HFFc6 (cell line): ENCODE results near the gene HES7. TPM values are rescaled to one million over a fixed set of nuclear protein-coding genes. Genes with fewer than 3 reads are reported as not detected.
"Not testable (repeated sequence)": the region's sequence is repeated elsewhere in the genome, so short reads cannot be mapped to it uniquely, and the experiment has no call there.

Experiments used
- DNase-seq: peaks from one replicate; pipeline ENCODE4 v3.0.0-alpha.2; 2018
- H3K27ac Mint-ChIP-seq: 2 replicates; pipeline ENCODE4 v1.8.0; 2020; ENCODE audit warnings: mild to moderate bottlenecking, mixed read lengths
- H3K27me3 Mint-ChIP-seq: 2 replicates; pipeline ENCODE4 v1.8.0; 2021; ENCODE audit warnings: mild to moderate bottlenecking, moderate library complexity, mixed read lengths; ENCODE audit not compliant: insufficient read depth
- H3K36me3 Mint-ChIP-seq: 2 replicates; pipeline ENCODE4 v1.8.0; 2021; ENCODE audit warnings: low read depth, mixed read lengths
- H3K4me1 Mint-ChIP-seq: 2 replicates; pipeline ENCODE4 v1.8.0; 2020; ENCODE audit warnings: low read depth, mixed read lengths
- H3K4me3 Mint-ChIP-seq: 2 replicates; pipeline ENCODE4 v1.8.0; 2020; ENCODE audit warnings: mild to moderate bottlenecking, moderate library complexity, mixed read lengths
- H3K9me3 Mint-ChIP-seq: 2 replicates; pipeline ENCODE4 v1.8.0; 2020; ENCODE audit warnings: mild to moderate bottlenecking, mixed read lengths
- CTCF ChIP-seq: fragments of 200-600 bp; sonication (generic); IDR thresholded peaks from 2 replicates; pipeline ENCODE4 v1.5.0; 2021; ENCODE audit warnings: antibody characterized with exemption, mild to moderate bottlenecking
- long read RNA-seq: library from polyadenylated mRNA; unstranded; transcript quantifications from one replicate; pipeline ENCODE4 v2.0.0, GENCODE V29; 2019
- total RNA-seq, 6 experiments: library from RNA; stranded (reverse); fragmentation: NEBNext Ultra II Directional; extraction: Animal tissue kit (Norgen Biotek cat#: 25700); gene quantifications; 2 replicates in 1 of 6; 3 replicates in 5 of 6; pipeline ENCODE4 v1.2.3, GENCODE V29; 2021

Gene HES7
- under 1 TPM; 0.24 to 0.54 (median 0.41) TPM for total RNA-seq
- long read RNA-seq = 0 reads

GRCh38 chr17:8123695-8124349 is at the start of gene HES7:
TSS of gene HES7 (minus strand) at chr17:8124106. CDS start at chr17:8124084, 22 bp downstream.
- no peak for TF ChIP-seq CTCF

GRCh38 chr17:8173056-8173870 is 49.4 kb upstream of the HES7 start:
- H3K36me3 Mint-ChIP-seq = no peaks in the 10 kb centered on the region
- peak overlapping the region; percentile 91 for H3K4me3 Mint-ChIP-seq
- peak overlapping the region; percentile 100 for H3K27ac Mint-ChIP-seq
- TF ChIP-seq CTCF = no peak
- H3K9me3 Mint-ChIP-seq = no peaks in the 10 kb centered on the region
- peaks cover 6% of the 10 kb centered on the region for H3K27me3 Mint-ChIP-seq
- H3K4me1 Mint-ChIP-seq = peaks cover 49% of the 10 kb centered on the region
- peak; percentile 99 for DNase-seq

More at GRCh38 chr17:8123695-8124349, at the start of gene HES7:
- no peak for DNase-seq
- peaks cover 15% of the 10 kb centered on the region for H3K27me3 Mint-ChIP-seq
- no peaks in the 10 kb centered on the region for H3K36me3 Mint-ChIP-seq
- H3K4me1 Mint-ChIP-seq = peaks cover 69% of the 10 kb centered on the region
- H3K4me3 Mint-ChIP-seq = peak within 1 kb of the TSS; percentile 88
- H3K27ac Mint-ChIP-seq = peak within 1 kb of the TSS; percentile 42
- H3K9me3 Mint-ChIP-seq = peaks cover 7% of the 10 kb centered on the region; the same call in 1 of the 2 replicates

- H3K4me3 Mint-ChIP-seq = not testable (repeated sequence)
Observed at GRCh38 chr17:8170186-8170585, 46.3 kb upstream of the HES7 start.

GRCh38 chr17:8167526-8167925 is 43.6 kb upstream of the HES7 start:
- H3K27ac Mint-ChIP-seq = no peak overlapping the region
- peaks cover 27% of the 10 kb centered on the region for H3K4me1 Mint-ChIP-seq
- peaks cover 7% of the 10 kb centered on the region for H3K27me3 Mint-ChIP-seq
- H3K36me3 Mint-ChIP-seq = no peaks in the 10 kb centered on the region
- TF ChIP-seq CTCF = no peak
- H3K9me3 Mint-ChIP-seq = no peaks in the 10 kb centered on the region
- DNase-seq = no peak
- no peak overlapping the region for H3K4me3 Mint-ChIP-seq

More at GRCh38 chr17:8170186-8170585, 46.3 kb upstream of the HES7 start:
- peaks cover 30% of the 10 kb centered on the region for H3K4me1 Mint-ChIP-seq
- DNase-seq, H3K36me3 Mint-ChIP-seq, H3K9me3 Mint-ChIP-seq, H3K27ac Mint-ChIP-seq, H3K27me3 Mint-ChIP-seq: not testable (repeated sequence)

GRCh38 chr17:8166731-8167130 is 42.8 kb upstream of the HES7 start:
- DNase-seq = no peak
- Mint-ChIP-seq H3K4me3 (no peak overlapping the region), H3K27me3 (peaks cover 7% of the 10 kb centered on the region), H3K27ac (peak overlapping the region; percentile 63; the same call in 1 of the 2 replicates), H3K4me1 (peaks cover 23% of the 10 kb centered on the region), H3K9me3 (no peaks in the 10 kb centered on the region), H3K36me3 (peaks cover 1% of the 10 kb centered on the region)
- no peak for TF ChIP-seq CTCF

- H3K27me3 Mint-ChIP-seq = peaks cover 4% of the 10 kb centered on the region
- H3K4me3 Mint-ChIP-seq = peak overlapping the region; percentile 47; the same call in 1 of the 2 replicates
- H3K4me1 Mint-ChIP-seq = peaks cover 38% of the 10 kb centered on the region
- no peaks in the 10 kb centered on the region for H3K9me3 Mint-ChIP-seq
- H3K27ac Mint-ChIP-seq = peak overlapping the region; percentile 97
- peaks cover 9% of the 10 kb centered on the region for H3K36me3 Mint-ChIP-seq
- TF ChIP-seq CTCF = no peak
- DNase-seq = no peak
Observed at GRCh38 chr17:8164815-8165131, 40.9 kb upstream of the HES7 start.
